ENCODE results near the gene GALM. TPM values are rescaled to one million over a fixed set of nuclear protein-coding genes. Genes with fewer than 3 reads are reported as not detected.

Gene GALM
- total RNA-seq, 1 experiment from 2014 or later, result 9.1 TPM

GRCh38 chr2:38765551-38765950, 99.6 kb downstream of the GALM start:
- intact Hi-C loops (cut with micrococcal nuclease; ENCODE audit: unreplicated experiment), result no loop called here
- no peak for DNase-seq
- H3K9me3 Mint-ChIP-seq (ENCODE audit: low read depth, unreplicated experiment), result no peaks in the 10 kb centered on the region
- H3K27ac Mint-ChIP-seq (ENCODE audit: unreplicated experiment), result no peak overlapping the region
- TF ChIP-seq, protein P1, sequence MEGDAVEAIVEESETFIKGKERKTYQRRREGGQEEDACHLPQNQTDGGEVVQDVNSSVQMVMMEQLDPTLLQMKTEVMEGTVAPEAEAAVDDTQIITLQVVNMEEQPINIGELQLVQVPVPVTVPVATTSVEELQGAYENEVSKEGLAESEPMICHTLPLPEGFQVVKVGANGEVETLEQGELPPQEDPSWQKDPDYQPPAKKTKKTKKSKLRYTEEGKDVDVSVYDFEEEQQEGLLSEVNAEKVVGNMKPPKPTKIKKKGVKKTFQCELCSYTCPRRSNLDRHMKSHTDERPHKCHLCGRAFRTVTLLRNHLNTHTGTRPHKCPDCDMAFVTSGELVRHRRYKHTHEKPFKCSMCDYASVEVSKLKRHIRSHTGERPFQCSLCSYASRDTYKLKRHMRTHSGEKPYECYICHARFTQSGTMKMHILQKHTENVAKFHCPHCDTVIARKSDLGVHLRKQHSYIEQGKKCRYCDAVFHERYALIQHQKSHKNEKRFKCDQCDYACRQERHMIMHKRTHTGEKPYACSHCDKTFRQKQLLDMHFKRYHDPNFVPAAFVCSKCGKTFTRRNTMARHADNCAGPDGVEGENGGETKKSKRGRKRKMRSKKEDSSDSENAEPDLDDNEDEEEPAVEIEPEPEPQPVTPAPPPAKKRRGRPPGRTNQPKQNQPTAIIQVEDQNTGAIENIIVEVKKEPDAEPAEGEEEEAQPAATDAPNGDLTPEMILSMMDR (IDR thresholded peaks at IDR 0.05; ENCODE audit: unreplicated experiment), result no peak
- no peak overlapping the region for H3K4me3 Mint-ChIP-seq (ENCODE audit: low read depth, unreplicated experiment)
- no TSS peak for BruUV-seq (replicated peaks)
- no peaks in the 10 kb centered on the region for H3K36me3 Mint-ChIP-seq (ENCODE audit: insufficient read depth, unreplicated experiment)
- CTCF ChIA-PET, result no interaction called here
- H3K27me3 Mint-ChIP-seq (ENCODE audit: unreplicated experiment), result no peaks in the 10 kb centered on the region
- H3K4me1 Mint-ChIP-seq (ENCODE audit: low read depth, unreplicated experiment), result peaks cover 23% of the 10 kb centered on the region

DNA sequence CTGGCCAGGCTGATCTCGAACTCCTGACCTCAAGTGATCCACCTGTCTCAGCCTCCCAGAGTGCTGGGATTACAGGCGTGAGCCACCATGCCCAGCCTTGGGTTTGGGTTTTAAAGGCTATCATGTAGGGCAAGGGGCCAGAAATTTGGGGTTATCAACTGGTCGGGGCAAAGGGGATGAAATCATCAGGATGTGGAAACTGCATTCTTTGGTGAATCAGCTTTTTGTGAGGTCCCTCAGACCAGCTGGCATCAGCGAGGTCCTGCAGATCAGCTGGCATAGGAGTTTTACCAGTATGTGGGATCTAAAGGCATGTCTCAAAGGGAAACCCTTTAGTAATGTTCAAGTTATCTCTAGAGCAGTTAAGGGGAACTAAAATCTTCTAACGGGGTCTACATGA, 105.7 kb downstream of the GALM start:
- H3K36me3 Mint-ChIP-seq (ENCODE audit: insufficient read depth, unreplicated experiment), result peaks cover 5% of the 10 kb centered on the region
- H3K4me1 Mint-ChIP-seq (ENCODE audit: low read depth, unreplicated experiment), result peaks cover 13% of the 10 kb centered on the region
- no peak overlapping the region for H3K4me3 Mint-ChIP-seq (ENCODE audit: low read depth, unreplicated experiment)
- CTCF ChIA-PET, result interaction anchor here (0.7 to 1.6 kb wide), 2 partner anchors 23 to 176 kb away, joined by 5 read pairs; no protein-coding TSS in a partner anchor
- intact Hi-C loops (cut with micrococcal nuclease; ENCODE audit: unreplicated experiment), result no loop called here
- no TSS peak for BruUV-seq (replicated peaks)
- no peak for DNase-seq
- H3K9me3 Mint-ChIP-seq (ENCODE audit: low read depth, unreplicated experiment), result no peaks in the 10 kb centered on the region
- H3K27me3 Mint-ChIP-seq (ENCODE audit: unreplicated experiment), result no peaks in the 10 kb centered on the region
- TF ChIP-seq, protein P1 (IDR thresholded peaks at IDR 0.05; ENCODE audit: unreplicated experiment), result no peak
- H3K27ac Mint-ChIP-seq (ENCODE audit: unreplicated experiment), result no peak overlapping the region

DNA sequence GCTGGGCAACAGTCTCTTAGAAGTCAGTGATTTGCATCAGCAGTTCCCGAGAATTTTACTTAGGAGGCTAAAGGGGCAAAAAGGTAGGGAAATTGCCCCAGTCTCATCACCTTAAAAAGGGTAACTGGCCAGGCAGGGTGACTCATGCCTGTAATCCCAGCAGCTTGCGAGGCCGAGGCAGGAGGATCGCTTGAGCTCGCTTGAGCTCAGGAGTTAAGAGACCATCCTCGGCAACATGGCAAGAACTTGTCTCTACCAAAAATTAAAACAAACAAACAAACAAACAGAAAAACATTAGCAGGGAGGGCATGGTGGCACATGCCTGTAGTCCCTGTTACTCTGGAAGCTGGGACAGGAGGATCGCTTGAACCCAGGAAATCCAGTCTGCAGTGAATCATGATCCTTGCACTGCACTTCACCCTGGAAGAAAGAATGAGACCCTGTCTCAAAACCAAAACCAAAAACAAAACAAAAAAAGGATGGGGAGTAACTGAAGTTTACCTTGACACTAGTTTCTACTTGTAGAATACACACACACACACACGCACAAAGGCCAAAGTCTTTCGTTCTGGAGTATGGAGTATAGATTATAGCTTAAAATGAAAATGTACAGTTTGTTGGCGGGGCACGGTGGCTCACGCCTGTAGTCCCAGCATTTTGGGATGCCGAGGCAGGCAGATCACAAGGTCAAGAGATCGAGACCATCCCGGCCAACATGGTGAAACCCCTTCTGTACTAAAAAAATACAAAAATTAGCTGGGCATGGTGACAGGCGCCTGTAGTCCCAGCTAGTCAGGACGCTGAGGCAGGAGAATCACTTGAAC, 109.4 kb downstream of the GALM start:
- CTCF ChIA-PET, result interaction anchor here (0.6 kb wide), 1 partner anchor 349 kb away, joined by 3 read pairs; no protein-coding TSS in a partner anchor
- H3K4me3 Mint-ChIP-seq (ENCODE audit: low read depth, unreplicated experiment), result no peak overlapping the region
- no peaks in the 10 kb centered on the region for H3K27me3 Mint-ChIP-seq (ENCODE audit: unreplicated experiment)
- H3K4me1 Mint-ChIP-seq (ENCODE audit: low read depth, unreplicated experiment), result peaks cover 20% of the 10 kb centered on the region
- peaks cover 18% of the 10 kb centered on the region for H3K36me3 Mint-ChIP-seq (ENCODE audit: insufficient read depth, unreplicated experiment)
- intact Hi-C loops (cut with micrococcal nuclease; ENCODE audit: unreplicated experiment), result no loop called here
- peak overlapping the region; percentile 19 for H3K27ac Mint-ChIP-seq (ENCODE audit: unreplicated experiment)
- DNase-seq, result no peak
- TF ChIP-seq, protein P1 (IDR thresholded peaks at IDR 0.05; ENCODE audit: unreplicated experiment), result no peak
- BruUV-seq (replicated peaks), result no TSS peak
- H3K9me3 Mint-ChIP-seq (ENCODE audit: low read depth, unreplicated experiment), result no peaks in the 10 kb centered on the region

- CTCF ChIA-PET, result no interaction called here
- no peak overlapping the region for H3K27ac Mint-ChIP-seq (ENCODE audit: unreplicated experiment)
- H3K27me3 Mint-ChIP-seq (ENCODE audit: unreplicated experiment), result no peaks in the 10 kb centered on the region
- no peak overlapping the region for H3K4me3 Mint-ChIP-seq (ENCODE audit: low read depth, unreplicated experiment)
- H3K36me3 Mint-ChIP-seq (ENCODE audit: insufficient read depth, unreplicated experiment), result peaks cover 22% of the 10 kb centered on the region
- no peaks in the 10 kb centered on the region for H3K9me3 Mint-ChIP-seq (ENCODE audit: low read depth, unreplicated experiment)
- H3K4me1 Mint-ChIP-seq (ENCODE audit: low read depth, unreplicated experiment), result peaks cover 20% of the 10 kb centered on the region
- no peak for DNase-seq
- intact Hi-C loops (cut with micrococcal nuclease; ENCODE audit: unreplicated experiment), result no loop called here
- no TSS peak for BruUV-seq (replicated peaks)
- TF ChIP-seq, protein P1 (IDR thresholded peaks at IDR 0.05; ENCODE audit: unreplicated experiment), result no peak
Observed at GRCh38 chr2:38775921-38776225, 110.0 kb downstream of the GALM start.

All from Calu3 (cell line).